Fibroblast of lung (primary cell): ENCODE results near the gene ATP10A.

Experiments
- EZH2 ChIP-seq: IDR thresholded peaks from 2 replicates; pipeline ENCODE4 v1.5.1; 2012; ENCODE audit warnings: low read length, control low read depth, mild to moderate bottlenecking; ENCODE audit errors: missing control alignments
- TF ChIP-seq, protein P1 (sequence below), 2 donors: IDR thresholded peaks in 1 of 2; conservative IDR thresholded peaks in 1 of 2; 1 replicate in 1 of 2; 2 replicates in 1 of 2; pipeline ENCODE4 v1.5.1; 2011 to 2012; ENCODE audit warnings: low read length in 2 of 2, control low read depth in 1 of 2, inconsistent platforms in 1 of 2, low read depth in 1 of 2, mild to moderate bottlenecking in 1 of 2

DNA sequence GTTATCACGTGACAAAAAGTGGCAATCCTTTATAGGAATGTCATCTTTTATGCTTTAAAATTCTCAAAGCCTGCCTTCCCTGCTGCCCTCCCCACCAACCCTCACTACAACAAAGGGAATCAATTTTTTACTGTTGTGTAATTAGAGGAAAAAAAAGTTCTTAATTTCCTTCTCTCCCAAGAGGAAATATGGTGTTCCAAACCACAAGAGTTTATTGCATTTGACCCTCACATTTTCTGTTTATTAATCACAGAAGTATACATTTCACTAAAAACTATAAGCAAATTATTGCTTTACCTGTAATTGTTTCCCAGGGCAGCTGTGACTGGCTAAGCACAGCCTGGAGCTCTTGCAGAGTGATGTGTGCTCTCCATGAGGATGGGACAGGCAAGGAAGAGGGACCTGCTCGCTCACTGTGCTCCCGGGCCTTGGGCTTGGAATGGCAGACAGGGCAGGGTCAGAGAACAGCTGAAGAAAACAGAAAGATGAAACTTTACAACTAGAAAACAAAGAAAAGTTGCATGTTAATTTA is 31.3 kb upstream of the ATP10A start:
- TF ChIP-seq, protein P1, sequence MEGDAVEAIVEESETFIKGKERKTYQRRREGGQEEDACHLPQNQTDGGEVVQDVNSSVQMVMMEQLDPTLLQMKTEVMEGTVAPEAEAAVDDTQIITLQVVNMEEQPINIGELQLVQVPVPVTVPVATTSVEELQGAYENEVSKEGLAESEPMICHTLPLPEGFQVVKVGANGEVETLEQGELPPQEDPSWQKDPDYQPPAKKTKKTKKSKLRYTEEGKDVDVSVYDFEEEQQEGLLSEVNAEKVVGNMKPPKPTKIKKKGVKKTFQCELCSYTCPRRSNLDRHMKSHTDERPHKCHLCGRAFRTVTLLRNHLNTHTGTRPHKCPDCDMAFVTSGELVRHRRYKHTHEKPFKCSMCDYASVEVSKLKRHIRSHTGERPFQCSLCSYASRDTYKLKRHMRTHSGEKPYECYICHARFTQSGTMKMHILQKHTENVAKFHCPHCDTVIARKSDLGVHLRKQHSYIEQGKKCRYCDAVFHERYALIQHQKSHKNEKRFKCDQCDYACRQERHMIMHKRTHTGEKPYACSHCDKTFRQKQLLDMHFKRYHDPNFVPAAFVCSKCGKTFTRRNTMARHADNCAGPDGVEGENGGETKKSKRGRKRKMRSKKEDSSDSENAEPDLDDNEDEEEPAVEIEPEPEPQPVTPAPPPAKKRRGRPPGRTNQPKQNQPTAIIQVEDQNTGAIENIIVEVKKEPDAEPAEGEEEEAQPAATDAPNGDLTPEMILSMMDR (conservative IDR thresholded peaks at IDR 0.05 in 1 of 2, IDR thresholded peaks at IDR 0.05 in 1 of 2; ENCODE audit: low read depth in 1 of 2, low read length in 2 of 2): no peak
- TF ChIP-seq EZH2: no peak
